Neural crest cell (in vitro differentiated cells): ENCODE measurements around the gene LPIN2. TPM values are rescaled to one million over a fixed set of nuclear protein-coding genes. Genes with fewer than 3 reads are reported as not detected.

Experiments used
- DNase-seq: peaks from one replicate; pipeline ENCODE4 v3.0.0; 2021; ENCODE audit warnings: low read depth, mixed read lengths, low spot score
- H3K27ac Mint-ChIP-seq: one replicate; pipeline ENCODE4 v1.8.0; 2021; ENCODE audit warnings: mild to moderate bottlenecking, mixed read lengths; ENCODE audit not compliant: unreplicated experiment
- H3K27me3 Mint-ChIP-seq: 2 replicates; pipeline ENCODE4 v1.8.0; 2021; ENCODE audit warnings: low read depth, mild to moderate bottlenecking, mixed read lengths
- H3K36me3 Mint-ChIP-seq: 2 replicates; pipeline ENCODE4 v1.8.0; 2021; ENCODE audit warnings: low read depth, mild to moderate bottlenecking, mixed read lengths
- H3K4me1 Mint-ChIP-seq: 2 replicates; pipeline ENCODE4 v1.8.0; 2021; ENCODE audit warnings: mixed read lengths
- H3K4me3 Mint-ChIP-seq: one replicate; pipeline ENCODE4 v1.8.0; 2021; ENCODE audit warnings: mild to moderate bottlenecking, mixed read lengths
- H3K9me3 Mint-ChIP-seq: 2 replicates; pipeline ENCODE4 v1.8.0; 2021; ENCODE audit warnings: mixed read lengths
- CTCF ChIP-seq: fragments of 200-600 bp; sonication (generic); conservative IDR thresholded peaks from 2 replicates; pipeline ENCODE4 v1.5.0; 2021; ENCODE audit warnings: antibody characterized with exemption, mild to moderate bottlenecking
- total RNA-seq: library from RNA; stranded (reverse); gene quantifications from 2 replicates; pipeline ENCODE4 v1.2.1, GENCODE V29; 2021

The LPIN2 gene
- total RNA-seq, 1 donor from 2014 or later: 22.6 TPM

- Mint-ChIP-seq H3K36me3 (no peaks in the 10 kb centered on the region), H3K4me1 (peaks cover 14% of the 10 kb centered on the region)
- no peak for TF ChIP-seq CTCF
Measured at GRCh38 chr18:2976218-2977132, 36.5 kb downstream of the LPIN2 start.

GRCh38 chr18:2974731-2975130 lies 38.2 kb downstream of the LPIN2 start:
- H3K4me1 Mint-ChIP-seq: peaks cover 20% of the 10 kb centered on the region
- no peaks in the 10 kb centered on the region for H3K9me3 Mint-ChIP-seq
- DNase-seq: no peak
- no peak overlapping the region for H3K27ac Mint-ChIP-seq
- no peaks in the 10 kb centered on the region for H3K27me3 Mint-ChIP-seq
- H3K36me3 Mint-ChIP-seq: no peaks in the 10 kb centered on the region
- TF ChIP-seq CTCF: no peak
- no peak overlapping the region for H3K4me3 Mint-ChIP-seq

More at GRCh38 chr18:2976218-2977132, 36.5 kb downstream of the LPIN2 start:
- DNase-seq: no peak
- no peaks in the 10 kb centered on the region for H3K27me3 Mint-ChIP-seq
- no peak overlapping the region for H3K27ac Mint-ChIP-seq
- H3K9me3 Mint-ChIP-seq: no peaks in the 10 kb centered on the region
- no peak overlapping the region for H3K4me3 Mint-ChIP-seq

- Mint-ChIP-seq H3K27ac (peak overlapping the region; percentile 20), H3K4me1 (peaks cover 36% of the 10 kb centered on the region), H3K4me3 (no peak overlapping the region), H3K9me3 (no peaks in the 10 kb centered on the region), H3K36me3 (no peaks in the 10 kb centered on the region), H3K27me3 (no peaks in the 10 kb centered on the region)
- TF ChIP-seq CTCF: no peak
- no peak for DNase-seq
Measured at GRCh38 chr18:2971741-2972552, 41.0 kb downstream of the LPIN2 start.

- no peak overlapping the region for H3K27ac Mint-ChIP-seq
- peaks cover 2% of the 10 kb centered on the region for H3K36me3 Mint-ChIP-seq
- no peak for TF ChIP-seq CTCF
- no peaks in the 10 kb centered on the region for H3K27me3 Mint-ChIP-seq
- H3K9me3 Mint-ChIP-seq: no peaks in the 10 kb centered on the region
- H3K4me3 Mint-ChIP-seq: no peak overlapping the region
- no peak for DNase-seq
- H3K4me1 Mint-ChIP-seq: peaks cover 36% of the 10 kb centered on the region
Measured at GRCh38 chr18:2970772-2971659, 41.9 kb downstream of the LPIN2 start.

GRCh38 chr18:2970344-2970743 lies 42.6 kb downstream of the LPIN2 start:
- H3K4me1 Mint-ChIP-seq: peaks cover 36% of the 10 kb centered on the region
- H3K27me3 Mint-ChIP-seq: no peaks in the 10 kb centered on the region
- peaks cover 2% of the 10 kb centered on the region for H3K36me3 Mint-ChIP-seq
- no peak overlapping the region for H3K4me3 Mint-ChIP-seq
- H3K27ac Mint-ChIP-seq: no peak overlapping the region
- TF ChIP-seq CTCF: no peak
- no peaks in the 10 kb centered on the region for H3K9me3 Mint-ChIP-seq
- DNase-seq: no peak
